Heart left ventricle (tissue), 13 donors: ENCODE measurements around the gene PTPN9.
"Not testable (repeated sequence)": the region's sequence is repeated elsewhere in the genome, so short reads cannot be mapped to it uniquely, and the experiment has no call there.

Source experiments
- POLR2A ChIP-seq, 2 donors: fragments of 450-650 bp; IDR thresholded peaks; one replicate each; pipeline ENCODE4 v1.6.1; 2017; ENCODE audit warnings: antibody characterized with exemption in 2 of 2, mild to moderate bottlenecking in 2 of 2, moderate library complexity in 2 of 2
- TF ChIP-seq, protein P1 (sequence below), 12 donors: fragments of 200-600 bp; sonication (generic) in 4 of 12; IDR thresholded peaks; one replicate each; pipeline versions ENCODE4 v1.5.0 to v1.8.0; 2018 to 2022; ENCODE audit warnings: antibody characterized with exemption in 12 of 12, mild to moderate bottlenecking in 5 of 12
- donor health status: ischemic (EF 13 %, LVEDD 7.1; RV severe dilation, severe dysfunction).
- donor health status: DM: no; HTN: yes; CAD: no.
- donor health status: DM: no; HTN: no; CAD: no.
- donor health status: ischemic (EF 25% LVEDD 6.9; RV normal size, moderate dysfunction).
- donor health status: ischemic (EF 25% LVEDD 5.7; RV mildly dilated, moderate dysfunction).
- donor health status: ischemic (EF 35%, LVEDD 5.7; RV mildly dilated, moderate dysfunction).
- donor health status: nonischemic (EF 11% LVEDD 7.7; RV severe dilation, severe dysfunction).
- donor health status: DM: yes; HTN: yes; CAD: no.
- donor health status: PGD.
- donor health status: ischemic (EF 29% LVEDD 5.4; RV normal size, mild dysfunction).
- donor health status: nonischemic (EF 23%, LVEDD 6.1; RV moderate dilation, normal function).

GRCh38 chr15:75448171-75448570, 130.9 kb downstream of the PTPN9 start:
- TF ChIP-seq, protein P1, sequence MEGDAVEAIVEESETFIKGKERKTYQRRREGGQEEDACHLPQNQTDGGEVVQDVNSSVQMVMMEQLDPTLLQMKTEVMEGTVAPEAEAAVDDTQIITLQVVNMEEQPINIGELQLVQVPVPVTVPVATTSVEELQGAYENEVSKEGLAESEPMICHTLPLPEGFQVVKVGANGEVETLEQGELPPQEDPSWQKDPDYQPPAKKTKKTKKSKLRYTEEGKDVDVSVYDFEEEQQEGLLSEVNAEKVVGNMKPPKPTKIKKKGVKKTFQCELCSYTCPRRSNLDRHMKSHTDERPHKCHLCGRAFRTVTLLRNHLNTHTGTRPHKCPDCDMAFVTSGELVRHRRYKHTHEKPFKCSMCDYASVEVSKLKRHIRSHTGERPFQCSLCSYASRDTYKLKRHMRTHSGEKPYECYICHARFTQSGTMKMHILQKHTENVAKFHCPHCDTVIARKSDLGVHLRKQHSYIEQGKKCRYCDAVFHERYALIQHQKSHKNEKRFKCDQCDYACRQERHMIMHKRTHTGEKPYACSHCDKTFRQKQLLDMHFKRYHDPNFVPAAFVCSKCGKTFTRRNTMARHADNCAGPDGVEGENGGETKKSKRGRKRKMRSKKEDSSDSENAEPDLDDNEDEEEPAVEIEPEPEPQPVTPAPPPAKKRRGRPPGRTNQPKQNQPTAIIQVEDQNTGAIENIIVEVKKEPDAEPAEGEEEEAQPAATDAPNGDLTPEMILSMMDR (IDR thresholded peaks at IDR 0.05), result not testable (repeated sequence)
- not testable (repeated sequence) for TF ChIP-seq POLR2A (IDR thresholded peaks at IDR 0.05)
